Epithelial cell of esophagus (primary cell): ENCODE results near the gene TRAP1.

Experiments
- DNase-seq: peaks from one replicate; pipeline ENCODE4 v3.0.0; 2010; ENCODE audit warnings: low read depth
- H3K4me3 ChIP-seq: 2 replicates; pipeline ENCODE4 v1.5.1; 2011; ENCODE audit warnings: mild to moderate bottlenecking, low read length, control low read depth
- CTCF ChIP-seq: IDR thresholded peaks from 2 replicates; pipeline ENCODE4 v1.5.1; 2011; ENCODE audit warnings: low read depth, mild to moderate bottlenecking, low read length, control low read depth, inconsistent platforms; ENCODE audit not compliant: insufficient read depth; ENCODE audit errors: missing control alignments

Gene TRAP1

DNA sequence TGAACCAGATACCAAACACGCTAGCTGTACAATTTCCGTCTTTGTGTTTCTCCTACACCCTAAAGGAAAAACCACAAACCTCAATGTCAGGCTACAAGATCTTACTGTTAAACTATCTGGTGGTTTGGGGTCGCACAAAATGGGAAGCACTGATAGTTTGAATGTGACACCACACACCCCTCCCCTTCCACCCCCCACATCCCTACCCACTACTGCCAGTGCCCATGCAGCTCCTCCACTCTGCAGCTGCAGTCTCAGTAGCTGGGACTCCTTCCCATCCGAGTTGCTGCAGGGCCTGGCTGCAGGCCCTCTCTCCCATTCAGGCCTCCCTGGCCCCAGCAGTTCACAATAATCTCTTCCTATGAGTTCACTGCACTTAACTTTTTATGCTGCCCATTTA is 18.4 kb downstream of the TRAP1 start:
- TF ChIP-seq CTCF: no peak
- no peak overlapping the region for H3K4me3 ChIP-seq
- no peak for DNase-seq

DNA sequence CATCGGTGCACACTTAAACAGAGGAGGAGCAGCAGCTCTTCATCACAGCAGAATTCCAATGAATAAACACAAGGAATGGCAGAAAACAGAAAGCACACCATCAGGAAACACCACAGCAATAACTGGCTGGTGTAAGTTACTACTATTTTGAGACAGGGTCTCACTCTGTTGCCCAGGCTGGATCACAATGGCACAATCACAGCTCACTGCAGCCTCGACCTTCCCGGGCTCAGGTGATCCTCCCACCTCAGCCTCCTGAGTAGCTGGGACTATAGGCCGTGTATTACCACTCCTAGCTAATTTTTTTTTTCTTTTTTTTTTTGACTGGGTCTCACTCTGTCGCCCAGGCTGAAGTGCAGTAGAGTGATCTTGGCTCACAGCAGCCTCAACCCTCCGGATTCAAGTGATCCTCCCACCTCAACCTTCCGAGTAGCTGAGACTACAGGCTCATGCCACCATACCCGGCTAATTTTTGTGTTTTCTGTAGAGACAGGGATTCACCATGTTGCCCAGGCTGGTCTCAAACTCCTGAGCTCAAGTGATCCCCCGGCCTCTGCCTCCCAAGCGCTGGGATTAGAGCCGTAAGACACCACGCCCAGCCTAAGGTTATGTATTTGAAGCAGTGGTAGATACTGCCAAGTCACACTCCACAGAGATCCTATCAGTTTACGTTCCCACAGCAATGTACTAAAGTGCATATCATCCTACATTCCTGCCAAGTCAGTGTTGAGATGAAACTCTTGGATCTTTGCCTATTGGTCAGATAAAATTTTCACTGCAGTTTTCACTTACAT is 20.7 kb downstream of the TRAP1 start:
- no peak for DNase-seq
- no peak overlapping the region for H3K4me3 ChIP-seq
- no peak for TF ChIP-seq CTCF

GRCh38 chr16:3695610-3696369 is 21.5 kb downstream of the TRAP1 start:
- DNase-seq: no peak
- H3K4me3 ChIP-seq: no peak overlapping the region
- no peak for TF ChIP-seq CTCF

- no peak for TF ChIP-seq CTCF
- no peak for DNase-seq
These were observed 23.3 kb downstream of the TRAP1 start for GRCh38 chr16:3694051-3694450.

GRCh38 chr16:3691761-3692160 is 25.6 kb downstream of the TRAP1 start:
- TF ChIP-seq CTCF: no peak
- DNase-seq: no peak
- no peak overlapping the region for H3K4me3 ChIP-seq

More at GRCh38 chr16:3694051-3694450, 23.3 kb downstream of the TRAP1 start:
- no peak overlapping the region for H3K4me3 ChIP-seq

DNA sequence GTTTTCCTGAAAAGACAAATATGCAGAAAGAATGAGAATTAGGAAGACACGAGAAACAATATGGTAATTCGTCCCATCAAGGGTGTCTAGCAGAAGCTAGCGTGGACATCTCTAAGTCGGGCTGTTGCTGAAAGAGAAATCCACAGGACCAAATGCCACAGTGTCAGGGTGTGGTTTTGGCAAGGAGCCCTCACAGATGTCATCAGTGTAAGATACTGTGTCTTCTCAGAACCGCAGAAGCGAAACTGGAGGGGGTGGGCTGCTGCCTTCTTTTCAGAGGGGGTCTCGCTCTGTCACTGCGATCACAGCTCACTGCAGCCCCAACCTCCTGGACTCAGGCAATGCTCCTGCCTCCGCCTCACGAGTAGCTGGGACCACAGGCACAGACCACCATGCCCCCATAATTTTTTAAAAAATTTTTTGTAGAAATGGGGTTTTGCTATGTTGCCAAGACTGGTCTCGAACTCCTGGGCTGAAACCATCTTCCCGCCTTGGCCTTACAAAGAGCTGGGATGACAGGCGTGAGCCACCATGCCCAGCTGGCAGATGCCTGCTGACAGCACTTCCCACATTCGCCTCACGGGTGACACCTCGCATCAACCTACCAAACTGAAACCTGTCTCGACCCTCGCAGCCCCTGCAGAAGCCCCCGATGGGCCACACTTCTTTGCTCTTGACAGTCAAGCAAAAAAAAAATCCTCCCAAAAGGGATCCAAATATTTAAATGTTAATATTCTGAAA is 26.2 kb downstream of the TRAP1 start:
- DNase-seq: no peak
- no peak overlapping the region for H3K4me3 ChIP-seq
- no peak for TF ChIP-seq CTCF
